K562 (cell line): ENCODE data around the gene SERTAD3. TPM values are rescaled to one million over a fixed set of nuclear protein-coding genes. Genes with fewer than 3 reads are reported as not detected.

Experiments used
- polyA plus RNA-seq, 8 experiments: library from polyadenylated mRNA; depleted of rRNA in 4 of 8; stranded (reverse) in 5 of 8; unstranded in 3 of 8; fragments of >200 nt; fragmentation: Nextera tagmentation in 2 of 8; fragmentation: Illumina TruSeq in 1 of 8; extraction: Ambion mirVana in 2 of 8; extraction: Trizol in 1 of 8; gene quantifications; 2 replicates each; pipeline versions ENCODE4 v1.2.1 to v1.2.3, GENCODE V29; 2011 to 2014; ENCODE audit warnings: inconsistent platforms in 1 of 8, missing spikeins in 1 of 8
- small RNA-seq: library from RNA; depleted of rRNA; stranded (forward); fragments of <200 nt; gene quantifications from one replicate; pipeline ENCODE3, GENCODE V24; 2014
- total RNA-seq, 7 experiments: library from RNA; depleted of rRNA in 6 of 7; stranded (reverse); fragments of >200 nt in 6 of 7; fragmentation: Illumina TruSeq in 2 of 7; extraction: Trizol in 2 of 7; gene quantifications; 2 replicates each; pipeline versions ENCODE4 v1.2.1 to v1.2.3, GENCODE V29; 2011 to 2021; ENCODE audit warnings: low replicate concordance in 1 of 7

Gene SERTAD3
- total and polyA plus RNA-seq, 9 of the 15 experiments (the other 6 are each of a cell fraction or from before 2014, with no cell fraction given), result 5.4 to 28.9 (median 17.5) TPM

Small RNA genes within 50 kb of the gene (small RNA-seq; reads per million reads assigned to genes)
- gene RF00017, result not detected

Other genes with a start within 250 kb of the SERTAD3 start
Only the 7 nearest of the 13 such genes appear.
- 15.8 and 18.7 TPM in 2 replicates for gene C19orf47, start 95.9 kb downstream of the SERTAD3 start, total RNA-seq (2014; rRNA removed)
- gene C19orf47, start 95.9 kb downstream of the SERTAD3 start, total RNA-seq (2014; rRNA removed; fragmentation: Illumina TruSeq; extraction: Trizol), result 3.3 and 4.0 TPM in 2 replicates
- 9.6 and 11.0 TPM in 2 replicates for gene C19orf47, start 95.9 kb downstream of the SERTAD3 start, total RNA-seq (2015; rRNA removed; fragmentation: Illumina TruSeq; extraction: Trizol)
- gene C19orf47, start 95.9 kb downstream of the SERTAD3 start, total RNA-seq (2021), result 26.1 and 27.3 TPM in 2 replicates
- gene C19orf47, start 95.9 kb downstream of the SERTAD3 start, polyA plus RNA-seq (2011; rRNA removed), result 21.6 and 24.9 TPM in 2 replicates
- gene C19orf47, start 95.9 kb downstream of the SERTAD3 start, polyA plus RNA-seq (2014; fragmentation: Illumina TruSeq; extraction: Trizol), result 15.2 and 18.3 TPM in 2 replicates
- under 1 TPM; 0.08 to 0.66 TPM for gene C19orf47, start 95.9 kb downstream of the SERTAD3 start, polyA plus RNA-seq (2014; fragmentation: Nextera tagmentation; extraction: Ambion mirVana)
- 14.7 and 20.5 TPM in 2 replicates for gene C19orf47, start 95.9 kb downstream of the SERTAD3 start, polyA plus RNA-seq (2014; rRNA removed)
- gene PLD3, start 95.6 kb downstream of the SERTAD3 start, total RNA-seq (2014; rRNA removed), result 112 and 167 TPM in 2 replicates
- gene PLD3, start 95.6 kb downstream of the SERTAD3 start, total RNA-seq (2014; rRNA removed; fragmentation: Illumina TruSeq; extraction: Trizol), result 25.6 and 32.7 TPM in 2 replicates
- 63.5 and 72.9 TPM in 2 replicates for gene PLD3, start 95.6 kb downstream of the SERTAD3 start, total RNA-seq (2015; rRNA removed; fragmentation: Illumina TruSeq; extraction: Trizol)
- gene PLD3, start 95.6 kb downstream of the SERTAD3 start, total RNA-seq (2021), result 121 and 128 TPM in 2 replicates
- gene PLD3, start 95.6 kb downstream of the SERTAD3 start, polyA plus RNA-seq (2011; rRNA removed), result 72.7 and 167 TPM in 2 replicates
- 79.3 and 129 TPM in 2 replicates for gene PLD3, start 95.6 kb downstream of the SERTAD3 start, polyA plus RNA-seq (2014; fragmentation: Illumina TruSeq; extraction: Trizol)
- gene PLD3, start 95.6 kb downstream of the SERTAD3 start, polyA plus RNA-seq (2014; fragmentation: Nextera tagmentation; extraction: Ambion mirVana), result 1 to 10 TPM; 2.3 to 5.8 TPM
- gene PLD3, start 95.6 kb downstream of the SERTAD3 start, polyA plus RNA-seq (2014; rRNA removed), result 81.6 and 91.2 TPM in 2 replicates
- 0.08 TPM in 1 of 2 replicates, not detected in the other for gene HIPK4, start 54.2 kb downstream of the SERTAD3 start, total RNA-seq (2014; rRNA removed)
- gene HIPK4, start 54.2 kb downstream of the SERTAD3 start, total RNA-seq (2014; rRNA removed; fragmentation: Illumina TruSeq; extraction: Trizol), result not detected in 2 replicates
- gene HIPK4, start 54.2 kb downstream of the SERTAD3 start, total RNA-seq (2015; rRNA removed; fragmentation: Illumina TruSeq; extraction: Trizol), result not detected in 2 replicates
- gene HIPK4, start 54.2 kb downstream of the SERTAD3 start, total RNA-seq (2021), result 0.07 and 0.09 TPM in 2 replicates
- 0.06 TPM in 1 of 2 replicates, not detected in the other for gene HIPK4, start 54.2 kb downstream of the SERTAD3 start, polyA plus RNA-seq (2011; rRNA removed)
- not detected in 2 replicates for gene HIPK4, start 54.2 kb downstream of the SERTAD3 start, polyA plus RNA-seq (2014; fragmentation: Illumina TruSeq; extraction: Trizol)
- gene HIPK4, start 54.2 kb downstream of the SERTAD3 start, polyA plus RNA-seq (2014; fragmentation: Nextera tagmentation; extraction: Ambion mirVana), result not detected
- gene HIPK4, start 54.2 kb downstream of the SERTAD3 start, polyA plus RNA-seq (2014; rRNA removed), result 0.05 TPM in 1 of 2 replicates, not detected in the other
- gene PRX, start 31.0 kb downstream of the SERTAD3 start, total RNA-seq (2014; rRNA removed), result 2.8 and 3.8 TPM in 2 replicates
- gene PRX, start 31.0 kb downstream of the SERTAD3 start, total RNA-seq (2014; rRNA removed; fragmentation: Illumina TruSeq; extraction: Trizol), result 0.61 and 0.65 TPM in 2 replicates
- gene PRX, start 31.0 kb downstream of the SERTAD3 start, total RNA-seq (2015; rRNA removed; fragmentation: Illumina TruSeq; extraction: Trizol), result 1.8 and 2.0 TPM in 2 replicates
- gene PRX, start 31.0 kb downstream of the SERTAD3 start, total RNA-seq (2021), result 2.9 and 3.5 TPM in 2 replicates
- 1.5 and 1.7 TPM in 2 replicates for gene PRX, start 31.0 kb downstream of the SERTAD3 start, polyA plus RNA-seq (2011; rRNA removed)
- gene PRX, start 31.0 kb downstream of the SERTAD3 start, polyA plus RNA-seq (2014; fragmentation: Illumina TruSeq; extraction: Trizol), result 1.3 and 2.1 TPM in 2 replicates
- not detected for gene PRX, start 31.0 kb downstream of the SERTAD3 start, polyA plus RNA-seq (2014; fragmentation: Nextera tagmentation; extraction: Ambion mirVana)
- 1.4 and 1.7 TPM in 2 replicates for gene PRX, start 31.0 kb downstream of the SERTAD3 start, polyA plus RNA-seq (2014; rRNA removed)
- 8.1 and 10.9 TPM in 2 replicates for gene SERTAD1, start 18.3 kb downstream of the SERTAD3 start, total RNA-seq (2014; rRNA removed)
- 2.1 and 2.8 TPM in 2 replicates for gene SERTAD1, start 18.3 kb downstream of the SERTAD3 start, total RNA-seq (2014; rRNA removed; fragmentation: Illumina TruSeq; extraction: Trizol)
- gene SERTAD1, start 18.3 kb downstream of the SERTAD3 start, total RNA-seq (2015; rRNA removed; fragmentation: Illumina TruSeq; extraction: Trizol), result 4.9 and 5.5 TPM in 2 replicates
- gene SERTAD1, start 18.3 kb downstream of the SERTAD3 start, total RNA-seq (2021), result 8.7 and 8.9 TPM in 2 replicates
- 6.1 and 6.8 TPM in 2 replicates for gene SERTAD1, start 18.3 kb downstream of the SERTAD3 start, polyA plus RNA-seq (2011; rRNA removed)
- 2.3 and 5.0 TPM in 2 replicates for gene SERTAD1, start 18.3 kb downstream of the SERTAD3 start, polyA plus RNA-seq (2014; fragmentation: Illumina TruSeq; extraction: Trizol)
- under 1 TPM; 0.15 to 0.85 TPM for gene SERTAD1, start 18.3 kb downstream of the SERTAD3 start, polyA plus RNA-seq (2014; fragmentation: Nextera tagmentation; extraction: Ambion mirVana)
- gene SERTAD1, start 18.3 kb downstream of the SERTAD3 start, polyA plus RNA-seq (2014; rRNA removed), result 6.7 TPM in 2 replicates
- 749 and 813 TPM in 2 replicates for gene BLVRB, start 21.4 kb upstream of the SERTAD3 start, total RNA-seq (2014; rRNA removed)
- 110 and 229 TPM in 2 replicates for gene BLVRB, start 21.4 kb upstream of the SERTAD3 start, total RNA-seq (2014; rRNA removed; fragmentation: Illumina TruSeq; extraction: Trizol)
- 331 and 332 TPM in 2 replicates for gene BLVRB, start 21.4 kb upstream of the SERTAD3 start, total RNA-seq (2015; rRNA removed; fragmentation: Illumina TruSeq; extraction: Trizol)
- gene BLVRB, start 21.4 kb upstream of the SERTAD3 start, total RNA-seq (2021), result 457 and 476 TPM in 2 replicates
- 368 and 461 TPM in 2 replicates for gene BLVRB, start 21.4 kb upstream of the SERTAD3 start, polyA plus RNA-seq (2011; rRNA removed)
- gene BLVRB, start 21.4 kb upstream of the SERTAD3 start, polyA plus RNA-seq (2014; fragmentation: Illumina TruSeq; extraction: Trizol), result 260 and 428 TPM in 2 replicates
- gene BLVRB, start 21.4 kb upstream of the SERTAD3 start, polyA plus RNA-seq (2014; fragmentation: Nextera tagmentation; extraction: Ambion mirVana), result 100 to 1,000 TPM in 1 of 2 experiments, 10 to 100 TPM in 1; 81.1 to 184 TPM
- gene BLVRB, start 21.4 kb upstream of the SERTAD3 start, polyA plus RNA-seq (2014; rRNA removed), result 634 and 677 TPM in 2 replicates
- gene SPTBN4, start 22.7 kb upstream of the SERTAD3 start, total RNA-seq (2014; rRNA removed), result 0.86 and 2.0 TPM in 2 replicates
- gene SPTBN4, start 22.7 kb upstream of the SERTAD3 start, total RNA-seq (2014; rRNA removed; fragmentation: Illumina TruSeq; extraction: Trizol), result 0.16 and 0.47 TPM in 2 replicates
- gene SPTBN4, start 22.7 kb upstream of the SERTAD3 start, total RNA-seq (2015; rRNA removed; fragmentation: Illumina TruSeq; extraction: Trizol), result 0.83 and 1.3 TPM in 2 replicates
- gene SPTBN4, start 22.7 kb upstream of the SERTAD3 start, total RNA-seq (2021), result 1.5 and 1.6 TPM in 2 replicates
- 1.2 and 1.3 TPM in 2 replicates for gene SPTBN4, start 22.7 kb upstream of the SERTAD3 start, polyA plus RNA-seq (2011; rRNA removed)
- 0.51 and 0.70 TPM in 2 replicates for gene SPTBN4, start 22.7 kb upstream of the SERTAD3 start, polyA plus RNA-seq (2014; fragmentation: Illumina TruSeq; extraction: Trizol)
- gene SPTBN4, start 22.7 kb upstream of the SERTAD3 start, polyA plus RNA-seq (2014; fragmentation: Nextera tagmentation; extraction: Ambion mirVana), result under 1 TPM; 0.01 to 0.10 TPM
- gene SPTBN4, start 22.7 kb upstream of the SERTAD3 start, polyA plus RNA-seq (2014; rRNA removed), result 1.2 and 1.3 TPM in 2 replicates